ENCODE measurements around the gene ING3. TPM values are rescaled to one million over a fixed set of nuclear protein-coding genes. Genes with fewer than 3 reads are reported as not detected.

Gene ING3, protein sequence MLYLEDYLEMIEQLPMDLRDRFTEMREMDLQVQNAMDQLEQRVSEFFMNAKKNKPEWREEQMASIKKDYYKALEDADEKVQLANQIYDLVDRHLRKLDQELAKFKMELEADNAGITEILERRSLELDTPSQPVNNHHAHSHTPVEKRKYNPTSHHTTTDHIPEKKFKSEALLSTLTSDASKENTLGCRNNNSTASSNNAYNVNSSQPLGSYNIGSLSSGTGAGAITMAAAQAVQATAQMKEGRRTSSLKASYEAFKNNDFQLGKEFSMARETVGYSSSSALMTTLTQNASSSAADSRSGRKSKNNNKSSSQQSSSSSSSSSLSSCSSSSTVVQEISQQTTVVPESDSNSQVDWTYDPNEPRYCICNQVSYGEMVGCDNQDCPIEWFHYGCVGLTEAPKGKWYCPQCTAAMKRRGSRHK
- polyA plus RNA-seq (4.4 to 9.0 TPM (median 7.4 TPM) in 3 replicates), polyA minus RNA-seq (2.0 to 5.8 TPM (median 3.7 TPM) in 3 replicates)
- polyA plus RNA-seq (2011; ENCODE audit: low read depth) = 5.8 TPM
- 2.7 and 6.5 TPM in 2 replicates for polyA plus RNA-seq (2011; cell fraction: cytosol; rRNA removed)
- polyA plus RNA-seq (2011; cell fraction: nucleus; rRNA removed) = 7.1 and 9.9 TPM in 2 replicates
- polyA plus RNA-seq (2012; ENCODE audit: low replicate concordance) = 4.5 and 6.9 TPM in 2 replicates
- 2.5 TPM for polyA minus RNA-seq (2011; cell fraction: cytosol; rRNA and poly(A)+ RNA removed)
- polyA minus RNA-seq (2011; cell fraction: nucleus; rRNA and poly(A)+ RNA removed) = 3.3 and 7.2 TPM in 2 replicates

DNA sequence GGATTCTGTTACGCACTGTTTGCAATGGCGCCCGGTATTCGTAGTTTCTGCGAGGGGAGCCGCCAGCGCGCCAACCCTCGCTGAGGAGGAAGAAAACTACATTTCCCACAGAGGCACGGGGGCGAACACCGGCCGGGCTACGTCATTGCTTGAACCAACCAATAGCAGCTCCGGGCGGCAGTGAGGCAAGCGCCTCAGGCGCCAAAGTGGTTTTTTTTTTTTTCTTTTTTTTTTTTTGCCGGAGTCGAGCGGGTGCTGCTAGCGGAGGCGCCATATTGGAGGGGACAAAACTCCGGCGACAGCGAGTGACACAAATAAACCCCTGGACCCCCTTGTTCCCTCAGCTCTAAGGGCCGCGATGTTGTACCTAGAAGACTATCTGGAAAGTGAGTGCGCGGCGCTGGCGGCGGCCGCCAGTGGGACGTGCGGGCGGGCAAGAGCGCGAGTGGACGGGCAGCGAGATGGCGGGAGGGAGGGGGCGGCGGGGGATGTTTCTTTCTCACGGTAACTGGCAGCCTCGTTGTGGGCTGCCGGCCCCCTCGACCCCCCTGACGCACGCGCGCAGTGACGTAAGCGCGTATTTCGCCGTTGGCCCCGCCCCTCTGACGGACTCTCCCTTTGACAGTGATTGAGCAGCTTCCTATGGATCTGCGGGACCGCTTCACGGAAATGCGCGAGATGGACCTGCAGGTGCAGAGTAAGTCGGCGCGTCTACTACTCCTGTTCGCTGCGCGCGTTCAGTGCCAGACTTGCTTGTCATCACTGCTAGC lies at the start of gene ING3:
Gene ING3 (plus strand): TSS at position 239 of the 770 bp plus-strand sequence. CDS start 120 bp downstream, at position 359.
- peak within 1 kb of the TSS; percentile 69 for H3K4me2 ChIP-seq (ENCODE audit: control insufficient read depth, extremely low read depth, insufficient read depth, low read depth, low read length)
- peak; percentile 51 for FAIRE-seq
- no peaks in the 10 kb centered on the region for H3K9me3 ChIP-seq (ENCODE audit: control insufficient read depth, low read depth, low read length)
- H3K27ac ChIP-seq (ENCODE audit: control insufficient read depth, insufficient read depth, low read length) = peak within 1 kb of the TSS; percentile 88
- H4K20me1 ChIP-seq (ENCODE audit: control insufficient read depth, extremely low read depth, insufficient read depth, low read length) = no peaks in the 10 kb centered on the region
- dilution Hi-C loops (cut with MboI; ENCODE audit: extremely low pct_ligation_motif_present, low sequenced_read_pairs) = no loop called here
- H3K4me3 ChIP-seq (ENCODE audit: control insufficient read depth in 2 of 3, extremely low read depth in 1 of 3, insufficient read depth in 2 of 3, low read depth in 1 of 3, low read length in 3 of 3) = peak within 1 kb of the TSS; percentile 64 to 74 (median 70)
- H2AFZ ChIP-seq (ENCODE audit: control insufficient read depth, low read length) = peak within 1 kb of the TSS; percentile 91
- TF ChIP-seq EZH2 (IDR thresholded peaks at IDR 0.05; ENCODE audit: low read length) = no peak
- TF ChIP-seq, protein P1, sequence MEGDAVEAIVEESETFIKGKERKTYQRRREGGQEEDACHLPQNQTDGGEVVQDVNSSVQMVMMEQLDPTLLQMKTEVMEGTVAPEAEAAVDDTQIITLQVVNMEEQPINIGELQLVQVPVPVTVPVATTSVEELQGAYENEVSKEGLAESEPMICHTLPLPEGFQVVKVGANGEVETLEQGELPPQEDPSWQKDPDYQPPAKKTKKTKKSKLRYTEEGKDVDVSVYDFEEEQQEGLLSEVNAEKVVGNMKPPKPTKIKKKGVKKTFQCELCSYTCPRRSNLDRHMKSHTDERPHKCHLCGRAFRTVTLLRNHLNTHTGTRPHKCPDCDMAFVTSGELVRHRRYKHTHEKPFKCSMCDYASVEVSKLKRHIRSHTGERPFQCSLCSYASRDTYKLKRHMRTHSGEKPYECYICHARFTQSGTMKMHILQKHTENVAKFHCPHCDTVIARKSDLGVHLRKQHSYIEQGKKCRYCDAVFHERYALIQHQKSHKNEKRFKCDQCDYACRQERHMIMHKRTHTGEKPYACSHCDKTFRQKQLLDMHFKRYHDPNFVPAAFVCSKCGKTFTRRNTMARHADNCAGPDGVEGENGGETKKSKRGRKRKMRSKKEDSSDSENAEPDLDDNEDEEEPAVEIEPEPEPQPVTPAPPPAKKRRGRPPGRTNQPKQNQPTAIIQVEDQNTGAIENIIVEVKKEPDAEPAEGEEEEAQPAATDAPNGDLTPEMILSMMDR (optimal IDR thresholded peaks at IDR 0.05 in 1 of 3, IDR thresholded peaks at IDR 0.05 in 1 of 3, conservative IDR thresholded peaks at IDR 0.05 in 1 of 3; ENCODE audit: extremely low read depth in 1 of 3, insufficient read depth in 2 of 3, low read length in 3 of 3) = no peak
- H3K27me3 ChIP-seq (ENCODE audit: control insufficient read depth, extremely low read depth, insufficient read depth, low read length) = no peaks in the 10 kb centered on the region
- peaks cover 6% of the 10 kb centered on the region for H3K79me2 ChIP-seq (ENCODE audit: control insufficient read depth, insufficient read depth, low read length)
- peak within 1 kb of the TSS; percentile 91 for H3K9ac ChIP-seq (ENCODE audit: control insufficient read depth, extremely low read depth, insufficient read depth, low read length)
- no peaks in the 10 kb centered on the region for H3K9me1 ChIP-seq (ENCODE audit: control insufficient read depth, extremely low read depth, insufficient read depth, low read length)
- no peaks in the 10 kb centered on the region for H3K36me3 ChIP-seq (ENCODE audit: control insufficient read depth in 2 of 2, extremely low read depth in 1 of 2, insufficient read depth in 2 of 2, low read length in 2 of 2)
- peaks cover 9% of the 10 kb centered on the region for H3K4me1 ChIP-seq (ENCODE audit: control insufficient read depth, extremely low read depth, insufficient read depth, low read length)
- peak; percentile 76 for DNase-seq (ENCODE audit: low read depth, low spot score)

DNA sequence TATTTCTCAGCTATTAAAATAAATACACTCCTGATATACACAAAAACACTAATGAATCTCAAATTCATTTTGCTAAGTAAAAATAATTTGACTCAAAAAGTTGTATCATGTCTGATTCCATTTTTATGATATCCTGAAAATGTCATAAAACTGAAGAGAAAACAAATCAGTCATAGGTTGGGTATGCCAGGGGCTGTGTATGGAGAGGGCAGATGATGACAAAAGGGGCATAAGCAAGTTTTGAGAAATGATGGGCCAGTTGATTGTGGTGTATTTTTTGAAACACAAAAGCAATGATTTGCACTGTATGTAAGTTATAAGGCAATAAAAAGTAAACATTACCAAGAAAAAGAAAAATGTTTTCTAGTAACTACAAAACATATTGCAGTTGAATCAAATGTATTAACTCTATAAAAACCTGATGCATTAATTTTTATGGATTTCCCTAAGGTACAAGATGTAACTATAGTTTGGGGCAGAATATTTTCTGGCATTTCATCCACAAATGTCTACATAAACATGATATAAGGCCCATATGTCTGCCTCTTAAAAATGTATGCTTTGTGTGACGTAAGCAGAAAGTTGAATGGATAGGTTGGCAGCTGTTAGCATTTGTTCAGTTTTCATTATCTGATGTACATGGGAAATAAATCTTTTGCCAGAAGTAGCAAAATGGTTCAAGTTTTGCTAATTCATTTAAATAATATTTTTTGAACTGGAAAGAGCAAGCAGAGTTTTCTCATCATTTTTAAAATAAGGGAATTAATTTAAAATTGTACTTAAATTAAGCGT lies 35.1 kb upstream of the ING3 start:
- FAIRE-seq (no peak), DNase-seq (ENCODE audit: low read depth, low spot score) (no peak)
- Histone ChIP-seq H3K9ac (ENCODE audit: control insufficient read depth, extremely low read depth, insufficient read depth, low read length) (no peak overlapping the region), H2AFZ (ENCODE audit: control insufficient read depth, low read length) (no peak overlapping the region), H3K4me2 (ENCODE audit: control insufficient read depth, extremely low read depth, insufficient read depth, low read depth, low read length) (no peak overlapping the region), H4K20me1 (ENCODE audit: control insufficient read depth, extremely low read depth, insufficient read depth, low read length) (no peaks in the 10 kb centered on the region), H3K9me1 (ENCODE audit: control insufficient read depth, extremely low read depth, insufficient read depth, low read length) (no peaks in the 10 kb centered on the region), H3K4me3 (ENCODE audit: control insufficient read depth in 2 of 3, extremely low read depth in 1 of 3, insufficient read depth in 2 of 3, low read depth in 1 of 3, low read length in 3 of 3) (no peak overlapping the region), H3K36me3 (ENCODE audit: control insufficient read depth in 2 of 2, extremely low read depth in 1 of 2, insufficient read depth in 2 of 2, low read length in 2 of 2) (no peaks in the 10 kb centered on the region), H3K9me3 (ENCODE audit: control insufficient read depth, low read depth, low read length) (no peaks in the 10 kb centered on the region), H3K27ac (ENCODE audit: control insufficient read depth, insufficient read depth, low read length) (no peak overlapping the region), H3K79me2 (ENCODE audit: control insufficient read depth, insufficient read depth, low read length) (no peaks in the 10 kb centered on the region), H3K27me3 (ENCODE audit: control insufficient read depth, extremely low read depth, insufficient read depth, low read length) (no peaks in the 10 kb centered on the region), H3K4me1 (ENCODE audit: control insufficient read depth, extremely low read depth, insufficient read depth, low read length) (no peaks in the 10 kb centered on the region)
- dilution Hi-C loops (cut with MboI; ENCODE audit: extremely low pct_ligation_motif_present, low sequenced_read_pairs) = no loop called here
- TF ChIP-seq EZH2 (IDR thresholded peaks at IDR 0.05; ENCODE audit: low read length) = no peak

All from keratinocyte (primary cell).